ENCODE results near the gene TRIM49C. TPM values are rescaled to one million over a fixed set of nuclear protein-coding genes. Genes with fewer than 3 reads are reported as not detected.

Gene TRIM49C
- total and polyA plus RNA-seq, 2 of the 8 experiments (the other 6 are each of a cell fraction or from before 2014, with no cell fraction given): not detected

Small RNAs within 50 kb of the gene (small RNA-seq; reads per million reads assigned to genes)
- gene AP000827.1 (ENCODE audit: insufficient read depth): not detected

Other genes starting within 250 kb of the TRIM49C start
- not detected in 2 replicates for gene TRIM49, start 222.5 kb upstream of the TRIM49C start, total RNA-seq (2021; fragmentation: NEBNext Ultra II Directional; extraction: Animal tissue kit (Norgen Biotek cat#: 25700))
- gene TRIM49, start 222.5 kb upstream of the TRIM49C start, polyA plus RNA-seq (2011; rRNA removed): not detected in 2 replicates
- not detected in 2 replicates for gene TRIM64B, start 152.6 kb upstream of the TRIM49C start, total RNA-seq (2021; fragmentation: NEBNext Ultra II Directional; extraction: Animal tissue kit (Norgen Biotek cat#: 25700))
- not detected in 2 replicates for gene TRIM64B, start 152.6 kb upstream of the TRIM49C start, polyA plus RNA-seq (2011; rRNA removed)
- not detected in 2 replicates for gene TRIM49D1, start 108.9 kb upstream of the TRIM49C start, total RNA-seq (2021; fragmentation: NEBNext Ultra II Directional; extraction: Animal tissue kit (Norgen Biotek cat#: 25700))
- gene TRIM49D1, start 108.9 kb upstream of the TRIM49C start, polyA plus RNA-seq (2011; rRNA removed): not detected in 2 replicates
- gene TRIM49D2, start 107.0 kb upstream of the TRIM49C start, total RNA-seq (2021; fragmentation: NEBNext Ultra II Directional; extraction: Animal tissue kit (Norgen Biotek cat#: 25700)): not detected in 2 replicates
- gene TRIM49D2, start 107.0 kb upstream of the TRIM49C start, polyA plus RNA-seq (2011; rRNA removed): not detected in 2 replicates
- not detected in 2 replicates for gene TRIM64, start 65.1 kb upstream of the TRIM49C start, total RNA-seq (2021; fragmentation: NEBNext Ultra II Directional; extraction: Animal tissue kit (Norgen Biotek cat#: 25700))
- gene TRIM64, start 65.1 kb upstream of the TRIM49C start, polyA plus RNA-seq (2011; rRNA removed): not detected in 2 replicates
- not detected in 2 replicates for gene UBTFL1, start 54.8 kb downstream of the TRIM49C start, total RNA-seq (2021; fragmentation: NEBNext Ultra II Directional; extraction: Animal tissue kit (Norgen Biotek cat#: 25700))
- not detected in 2 replicates for gene UBTFL1, start 54.8 kb downstream of the TRIM49C start, polyA plus RNA-seq (2011; rRNA removed)
- 3.9 and 4.1 TPM in 2 replicates for gene NAALAD2, start 103.6 kb downstream of the TRIM49C start, total RNA-seq (2021; fragmentation: NEBNext Ultra II Directional; extraction: Animal tissue kit (Norgen Biotek cat#: 25700))
- 2.1 and 2.6 TPM in 2 replicates for gene NAALAD2, start 103.6 kb downstream of the TRIM49C start, polyA plus RNA-seq (2011; rRNA removed)
- 96.6 and 97.1 TPM in 2 replicates for gene CHORDC1, start 191.9 kb downstream of the TRIM49C start, total RNA-seq (2021; fragmentation: NEBNext Ultra II Directional; extraction: Animal tissue kit (Norgen Biotek cat#: 25700))
- gene CHORDC1, start 191.9 kb downstream of the TRIM49C start, polyA plus RNA-seq (2011; rRNA removed): 28.9 and 29.1 TPM in 2 replicates

All from H1 (cell line).